ENCODE measurements around the gene EIF2S1. TPM values are rescaled to one million over a fixed set of nuclear protein-coding genes. Genes with fewer than 3 reads are reported as not detected.

EIF2S1 gene
- total RNA-seq, 1 experiment from 2014 or later, result 171 TPM

GRCh38 chr14:67385618-67386017 lies 25.5 kb downstream of the EIF2S1 start:
- Histone ChIP-seq H3K27ac (ENCODE audit: low read length) (no peak overlapping the region), H3K79me2 (ENCODE audit: low read length) (peaks cover 3% of the 10 kb centered on the region; the same call in 1 of the 2 replicates), H3K4me2 (ENCODE audit: low read depth, low read length, poor library complexity, severe bottlenecking) (no peak overlapping the region), H3K27me3 (ENCODE audit: low read length) (no peaks in the 10 kb centered on the region), H3K4me3 (ENCODE audit: low read length) (no peak overlapping the region), H3K9me3 (ENCODE audit: low read length) (no peaks in the 10 kb centered on the region), H3K9me2 (replicated peaks; ENCODE audit: insufficient read depth, low read length) (no peaks in the 10 kb centered on the region), H2AFZ (ENCODE audit: low read length) (no peak overlapping the region), H4K20me1 (ENCODE audit: insufficient read depth, low read depth, low read length) (0 out of 2 replicates have a peak, but pooled peaks cover 3% of the 10 kb centered on the region), H3K36me3 (ENCODE audit: insufficient read depth, low read length) (peaks cover 57% of the 10 kb centered on the region), H3K9ac (ENCODE audit: low read length) (no peak overlapping the region), H3K4me1 (ENCODE audit: low read length) (no peaks in the 10 kb centered on the region)
- DNase-seq, result no peak

- Histone ChIP-seq H3K36me3 (ENCODE audit: insufficient read depth, low read length) (peaks cover 41% of the 10 kb centered on the region), H3K4me1 (ENCODE audit: low read length) (no peaks in the 10 kb centered on the region), H3K79me2 (ENCODE audit: low read length) (no peaks in the 10 kb centered on the region), H3K4me3 (ENCODE audit: low read length) (no peak overlapping the region), H3K27me3 (ENCODE audit: low read length) (no peaks in the 10 kb centered on the region), H3K4me2 (ENCODE audit: low read depth, low read length, poor library complexity, severe bottlenecking) (no peak overlapping the region), H2AFZ (ENCODE audit: low read length) (no peak overlapping the region), H4K20me1 (ENCODE audit: insufficient read depth, low read depth, low read length) (no peaks in the 10 kb centered on the region), H3K9ac (ENCODE audit: low read length) (no peak overlapping the region), H3K27ac (ENCODE audit: low read length) (no peak overlapping the region), H3K9me3 (ENCODE audit: low read length) (no peaks in the 10 kb centered on the region), H3K9me2 (replicated peaks; ENCODE audit: insufficient read depth, low read length) (no peaks in the 10 kb centered on the region)
- DNase-seq, result no peak
Measured at GRCh38 chr14:67387195-67387594, 27.1 kb downstream of the EIF2S1 start.

GRCh38 chr14:67389275-67389674 lies 29.1 kb downstream of the EIF2S1 start:
- H3K27me3 ChIP-seq (ENCODE audit: low read length), result no peaks in the 10 kb centered on the region
- H3K9ac ChIP-seq (ENCODE audit: low read length), result no peak overlapping the region
- H2AFZ ChIP-seq (ENCODE audit: low read length), result no peak overlapping the region
- no peaks in the 10 kb centered on the region for H3K9me2 ChIP-seq (replicated peaks; ENCODE audit: insufficient read depth, low read length)
- no peak overlapping the region for H3K27ac ChIP-seq (ENCODE audit: low read length)
- no peaks in the 10 kb centered on the region for H3K4me1 ChIP-seq (ENCODE audit: low read length)
- no peak overlapping the region for H3K4me2 ChIP-seq (ENCODE audit: low read depth, low read length, poor library complexity, severe bottlenecking)
- no peaks in the 10 kb centered on the region for H3K79me2 ChIP-seq (ENCODE audit: low read length)
- H3K9me3 ChIP-seq (ENCODE audit: low read length), result no peaks in the 10 kb centered on the region
- peaks cover 21% of the 10 kb centered on the region for H3K36me3 ChIP-seq (ENCODE audit: insufficient read depth, low read length)
- no peaks in the 10 kb centered on the region for H4K20me1 ChIP-seq (ENCODE audit: insufficient read depth, low read depth, low read length)
- no peak overlapping the region for H3K4me3 ChIP-seq (ENCODE audit: low read length)
- no peak for DNase-seq

DNA sequence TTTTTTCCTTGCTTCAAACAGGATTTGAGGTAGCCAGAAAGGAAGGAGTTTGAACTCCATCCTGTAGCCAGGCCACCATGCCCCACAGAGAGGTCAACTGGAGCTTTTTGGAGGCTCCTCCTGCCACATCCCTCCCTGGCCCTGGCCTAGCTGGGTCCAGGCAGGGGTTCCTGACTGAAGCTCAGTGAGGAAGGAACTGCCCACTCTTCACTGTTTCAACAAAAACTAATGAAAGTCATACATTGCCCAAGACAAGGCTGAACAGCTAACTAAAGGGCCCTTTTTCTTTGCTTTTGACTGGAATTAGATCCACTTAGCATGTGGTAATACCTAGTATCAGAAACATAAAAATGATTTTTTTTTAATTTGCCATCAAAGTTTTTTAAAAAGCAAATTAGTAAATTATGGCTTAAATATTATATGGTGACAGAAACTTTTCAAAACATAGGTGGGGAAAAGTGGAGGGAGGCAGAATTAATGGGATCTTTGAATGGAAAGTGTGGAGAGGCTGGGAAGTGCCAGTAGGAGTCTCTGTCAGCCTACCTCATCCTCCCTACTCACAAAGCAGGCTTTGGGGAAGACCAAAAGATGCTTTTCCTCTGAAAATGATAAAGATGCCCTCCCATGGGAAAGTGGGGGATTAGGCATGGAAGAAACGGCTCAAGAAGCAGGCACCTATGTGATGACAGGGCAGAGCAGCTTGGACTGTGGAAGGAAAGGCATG lies 29.8 kb downstream of the EIF2S1 start:
- Histone ChIP-seq H3K9ac (ENCODE audit: low read length) (no peak overlapping the region), H3K9me3 (ENCODE audit: low read length) (no peaks in the 10 kb centered on the region), H3K9me2 (replicated peaks; ENCODE audit: insufficient read depth, low read length) (no peaks in the 10 kb centered on the region), H3K36me3 (ENCODE audit: insufficient read depth, low read length) (peaks cover 14% of the 10 kb centered on the region), H3K4me2 (ENCODE audit: low read depth, low read length, poor library complexity, severe bottlenecking) (no peak overlapping the region), H3K27ac (ENCODE audit: low read length) (no peak overlapping the region), H2AFZ (ENCODE audit: low read length) (no peak overlapping the region), H3K4me3 (ENCODE audit: low read length) (no peak overlapping the region), H3K79me2 (ENCODE audit: low read length) (no peaks in the 10 kb centered on the region), H3K4me1 (ENCODE audit: low read length) (no peaks in the 10 kb centered on the region), H3K27me3 (ENCODE audit: low read length) (no peaks in the 10 kb centered on the region), H4K20me1 (ENCODE audit: insufficient read depth, low read depth, low read length) (no peaks in the 10 kb centered on the region)
- no peak for DNase-seq

GRCh38 chr14:67391268-67391667 lies 31.1 kb downstream of the EIF2S1 start:
- Histone ChIP-seq H3K9me2 (replicated peaks; ENCODE audit: insufficient read depth, low read length) (no peaks in the 10 kb centered on the region), H2AFZ (ENCODE audit: low read length) (no peak overlapping the region), H3K79me2 (ENCODE audit: low read length) (no peaks in the 10 kb centered on the region), H3K27me3 (ENCODE audit: low read length) (no peaks in the 10 kb centered on the region), H3K36me3 (ENCODE audit: insufficient read depth, low read length) (peaks cover 5% of the 10 kb centered on the region; the same call in 1 of the 2 replicates), H3K4me1 (ENCODE audit: low read length) (no peaks in the 10 kb centered on the region), H3K9me3 (ENCODE audit: low read length) (no peaks in the 10 kb centered on the region), H4K20me1 (ENCODE audit: insufficient read depth, low read depth, low read length) (no peaks in the 10 kb centered on the region), H3K9ac (ENCODE audit: low read length) (no peak overlapping the region), H3K27ac (ENCODE audit: low read length) (no peak overlapping the region), H3K4me3 (ENCODE audit: low read length) (no peak overlapping the region), H3K4me2 (ENCODE audit: low read depth, low read length, poor library complexity, severe bottlenecking) (no peak overlapping the region)
- DNase-seq, result no peak

- Histone ChIP-seq H3K27ac (ENCODE audit: low read length) (no peak overlapping the region), H3K4me1 (ENCODE audit: low read length) (no peaks in the 10 kb centered on the region), H3K4me2 (ENCODE audit: low read depth, low read length, poor library complexity, severe bottlenecking) (no peak overlapping the region), H3K79me2 (ENCODE audit: low read length) (no peaks in the 10 kb centered on the region), H2AFZ (ENCODE audit: low read length) (no peak overlapping the region), H3K4me3 (ENCODE audit: low read length) (no peak overlapping the region), H3K9me2 (replicated peaks; ENCODE audit: insufficient read depth, low read length) (no peaks in the 10 kb centered on the region), H3K27me3 (ENCODE audit: low read length) (no peaks in the 10 kb centered on the region), H3K36me3 (ENCODE audit: insufficient read depth, low read length) (no peaks in the 10 kb centered on the region), H3K9ac (ENCODE audit: low read length) (no peak overlapping the region), H4K20me1 (ENCODE audit: insufficient read depth, low read depth, low read length) (no peaks in the 10 kb centered on the region), H3K9me3 (ENCODE audit: low read length) (no peaks in the 10 kb centered on the region)
- no peak for DNase-seq
Measured at GRCh38 chr14:67392123-67392522, 32.0 kb downstream of the EIF2S1 start.

DNA sequence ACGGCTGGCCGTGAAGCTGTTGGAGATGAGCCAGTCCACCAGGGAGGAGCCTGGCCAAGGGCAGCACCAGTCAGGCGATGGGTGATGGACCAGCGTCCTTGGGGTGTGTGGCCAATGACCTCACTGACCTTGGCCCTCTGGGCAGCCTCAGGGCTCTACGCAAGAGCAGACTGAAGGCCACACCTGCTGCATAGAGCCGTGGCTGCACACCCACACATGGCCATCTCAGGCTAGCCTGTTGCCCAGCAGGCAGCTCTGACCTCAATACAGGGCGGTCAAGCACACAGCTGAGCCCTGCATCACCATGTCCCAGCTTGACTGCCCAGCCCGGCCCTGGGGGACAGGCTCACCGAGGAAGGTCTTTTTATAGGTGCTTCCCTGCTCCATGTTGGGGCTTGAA lies 32.7 kb downstream of the EIF2S1 start:
- Histone ChIP-seq H3K4me3 (ENCODE audit: low read length) (no peak overlapping the region), H4K20me1 (ENCODE audit: insufficient read depth, low read depth, low read length) (no peaks in the 10 kb centered on the region), H2AFZ (ENCODE audit: low read length) (no peak overlapping the region), H3K27me3 (ENCODE audit: low read length) (no peaks in the 10 kb centered on the region), H3K9me2 (replicated peaks; ENCODE audit: insufficient read depth, low read length) (no peaks in the 10 kb centered on the region), H3K9me3 (ENCODE audit: low read length) (no peaks in the 10 kb centered on the region), H3K4me2 (ENCODE audit: low read depth, low read length, poor library complexity, severe bottlenecking) (no peak overlapping the region), H3K27ac (ENCODE audit: low read length) (no peak overlapping the region), H3K36me3 (ENCODE audit: insufficient read depth, low read length) (no peaks in the 10 kb centered on the region), H3K4me1 (ENCODE audit: low read length) (no peaks in the 10 kb centered on the region), H3K9ac (ENCODE audit: low read length) (no peak overlapping the region), H3K79me2 (ENCODE audit: low read length) (no peaks in the 10 kb centered on the region)
- DNase-seq, result no peak

- Histone ChIP-seq H3K4me2 (ENCODE audit: low read depth, low read length, poor library complexity, severe bottlenecking) (no peak overlapping the region), H3K4me3 (ENCODE audit: low read length) (no peak overlapping the region), H3K9ac (ENCODE audit: low read length) (no peak overlapping the region), H3K4me1 (ENCODE audit: low read length) (no peaks in the 10 kb centered on the region), H3K36me3 (ENCODE audit: insufficient read depth, low read length) (no peaks in the 10 kb centered on the region), H3K79me2 (ENCODE audit: low read length) (no peaks in the 10 kb centered on the region), H4K20me1 (ENCODE audit: insufficient read depth, low read depth, low read length) (no peaks in the 10 kb centered on the region), H2AFZ (ENCODE audit: low read length) (no peak overlapping the region), H3K9me3 (ENCODE audit: low read length) (no peaks in the 10 kb centered on the region), H3K9me2 (replicated peaks; ENCODE audit: insufficient read depth, low read length) (no peaks in the 10 kb centered on the region), H3K27me3 (ENCODE audit: low read length) (no peaks in the 10 kb centered on the region), H3K27ac (ENCODE audit: low read length) (no peak overlapping the region)
- DNase-seq, result no peak
Measured at GRCh38 chr14:67393689-67394088, 33.6 kb downstream of the EIF2S1 start.

All from Karpas-422 (cell line).